Thyroid gland (tissue), 4 donors: Measurements from ENCODE around the gene HLA-F.

Experiments
- CTCF ChIP-seq, 6 experiments: fragments of 200-600 bp in 3 of 6; fragments of 450-650 bp in 3 of 6; sonication (generic) in 3 of 6; IDR thresholded peaks; one replicate each; pipeline ENCODE4 v1.5.1; 2016 to 2019; ENCODE audit warnings: antibody characterized with exemption in 6 of 6, mild to moderate bottlenecking in 2 of 6, inconsistent platforms in 1 of 6, moderate library complexity in 1 of 6
- POLR2A ChIP-seq, 2 donors: fragments of 450-650 bp; IDR thresholded peaks; one replicate each; pipeline ENCODE4 v1.6.1; 2017; ENCODE audit warnings: antibody characterized with exemption in 2 of 2, mild to moderate bottlenecking in 2 of 2, moderate library complexity in 1 of 2

DNA sequence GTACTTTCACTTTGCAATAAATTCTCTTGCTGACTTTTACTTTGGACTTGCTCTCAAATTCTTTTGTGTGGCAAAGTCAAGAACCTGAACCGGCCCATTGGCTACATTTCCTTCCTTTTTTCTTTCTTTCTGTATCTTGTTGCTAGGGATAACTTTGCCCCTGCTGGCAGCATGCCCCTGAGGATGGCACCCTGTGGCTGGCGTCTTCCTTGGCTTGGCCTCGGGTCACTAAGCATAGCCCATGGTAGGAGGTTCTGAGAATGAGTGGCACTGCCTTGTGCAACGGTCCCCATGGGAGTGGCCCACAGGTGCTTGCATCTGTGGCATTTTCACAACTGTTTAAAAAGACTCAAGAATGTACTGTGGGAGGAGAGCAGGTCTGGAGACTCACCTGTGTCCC is 14.0 kb upstream of the HLA-F start:
- no peak for TF ChIP-seq CTCF (IDR thresholded peaks at IDR 0.05)
- no peak for TF ChIP-seq POLR2A (IDR thresholded peaks at IDR 0.05)
